ENCODE measurements around the gene ZNF791. TPM values are rescaled to one million over a fixed set of nuclear protein-coding genes. Genes with fewer than 3 reads are reported as not detected.

Gene ZNF791
- polyA plus RNA-seq, 1 donor (not counting 4 experiments of a cell fraction or from before 2014, with no cell fraction given) = 11.5 TPM

DNA sequence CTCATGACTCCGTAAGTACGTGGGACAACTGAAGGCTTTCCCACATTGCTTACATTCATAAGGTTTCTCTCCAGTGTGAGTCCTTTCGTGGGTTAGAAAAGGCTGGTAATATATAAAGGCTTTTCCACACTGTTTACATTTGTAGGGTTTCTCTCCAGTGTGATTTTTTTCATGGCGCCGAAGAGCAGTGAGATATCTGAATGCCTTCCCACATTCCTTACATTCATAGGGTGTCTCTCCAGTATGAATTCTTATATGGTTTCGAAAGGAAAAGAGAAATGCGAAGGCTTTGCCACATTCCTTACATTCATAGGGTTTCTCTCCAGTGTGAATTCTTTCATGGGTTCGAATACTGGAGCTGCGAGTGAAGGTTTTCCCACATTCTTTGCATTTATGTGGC is 29.6 kb upstream of the ZNF791 start:
- TF ChIP-seq, protein P1, sequence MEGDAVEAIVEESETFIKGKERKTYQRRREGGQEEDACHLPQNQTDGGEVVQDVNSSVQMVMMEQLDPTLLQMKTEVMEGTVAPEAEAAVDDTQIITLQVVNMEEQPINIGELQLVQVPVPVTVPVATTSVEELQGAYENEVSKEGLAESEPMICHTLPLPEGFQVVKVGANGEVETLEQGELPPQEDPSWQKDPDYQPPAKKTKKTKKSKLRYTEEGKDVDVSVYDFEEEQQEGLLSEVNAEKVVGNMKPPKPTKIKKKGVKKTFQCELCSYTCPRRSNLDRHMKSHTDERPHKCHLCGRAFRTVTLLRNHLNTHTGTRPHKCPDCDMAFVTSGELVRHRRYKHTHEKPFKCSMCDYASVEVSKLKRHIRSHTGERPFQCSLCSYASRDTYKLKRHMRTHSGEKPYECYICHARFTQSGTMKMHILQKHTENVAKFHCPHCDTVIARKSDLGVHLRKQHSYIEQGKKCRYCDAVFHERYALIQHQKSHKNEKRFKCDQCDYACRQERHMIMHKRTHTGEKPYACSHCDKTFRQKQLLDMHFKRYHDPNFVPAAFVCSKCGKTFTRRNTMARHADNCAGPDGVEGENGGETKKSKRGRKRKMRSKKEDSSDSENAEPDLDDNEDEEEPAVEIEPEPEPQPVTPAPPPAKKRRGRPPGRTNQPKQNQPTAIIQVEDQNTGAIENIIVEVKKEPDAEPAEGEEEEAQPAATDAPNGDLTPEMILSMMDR (optimal IDR thresholded peaks at IDR 0.05 in 1 of 3, IDR thresholded peaks at IDR 0.05 in 1 of 3, conservative IDR thresholded peaks at IDR 0.05 in 1 of 3; ENCODE audit: extremely low read depth in 1 of 3, insufficient read depth in 2 of 3, low read length in 3 of 3) = no peak
- TF ChIP-seq EZH2 (IDR thresholded peaks at IDR 0.05; ENCODE audit: low read length) = no peak
- H2AFZ ChIP-seq (ENCODE audit: control insufficient read depth, low read length) = no peak overlapping the region
- no peaks in the 10 kb centered on the region for H3K27me3 ChIP-seq (ENCODE audit: control insufficient read depth, extremely low read depth, insufficient read depth, low read length)
- no peaks in the 10 kb centered on the region for H3K9me1 ChIP-seq (ENCODE audit: control insufficient read depth, extremely low read depth, insufficient read depth, low read length)
- H3K27ac ChIP-seq (ENCODE audit: control insufficient read depth, insufficient read depth, low read length) = no peak overlapping the region
- dilution Hi-C loops (cut with MboI; ENCODE audit: extremely low pct_ligation_motif_present, low sequenced_read_pairs) = no loop called here
- no peak overlapping the region for H3K4me3 ChIP-seq (ENCODE audit: control insufficient read depth in 2 of 3, extremely low read depth in 1 of 3, insufficient read depth in 2 of 3, low read depth in 1 of 3, low read length in 3 of 3)
- DNase-seq (ENCODE audit: low read depth, low spot score) = no peak
- no peak for FAIRE-seq
- no peaks in the 10 kb centered on the region for H4K20me1 ChIP-seq (ENCODE audit: control insufficient read depth, extremely low read depth, insufficient read depth, low read length)
- peaks cover 10% of the 10 kb centered on the region for H3K9me3 ChIP-seq (ENCODE audit: control insufficient read depth, low read depth, low read length)
- H3K4me2 ChIP-seq (ENCODE audit: control insufficient read depth, extremely low read depth, insufficient read depth, low read depth, low read length) = no peak overlapping the region
- no peak overlapping the region for H3K9ac ChIP-seq (ENCODE audit: control insufficient read depth, extremely low read depth, insufficient read depth, low read length)
- no peaks in the 10 kb centered on the region for H3K79me2 ChIP-seq (ENCODE audit: control insufficient read depth, insufficient read depth, low read length)
- no peaks in the 10 kb centered on the region for H3K4me1 ChIP-seq (ENCODE audit: control insufficient read depth, extremely low read depth, insufficient read depth, low read length)
- H3K36me3 ChIP-seq (ENCODE audit: control insufficient read depth in 2 of 2, extremely low read depth in 1 of 2, insufficient read depth in 2 of 2, low read length in 2 of 2) = peaks cover 3 to 13% of the 10 kb centered on the region in 2 experiments

DNA sequence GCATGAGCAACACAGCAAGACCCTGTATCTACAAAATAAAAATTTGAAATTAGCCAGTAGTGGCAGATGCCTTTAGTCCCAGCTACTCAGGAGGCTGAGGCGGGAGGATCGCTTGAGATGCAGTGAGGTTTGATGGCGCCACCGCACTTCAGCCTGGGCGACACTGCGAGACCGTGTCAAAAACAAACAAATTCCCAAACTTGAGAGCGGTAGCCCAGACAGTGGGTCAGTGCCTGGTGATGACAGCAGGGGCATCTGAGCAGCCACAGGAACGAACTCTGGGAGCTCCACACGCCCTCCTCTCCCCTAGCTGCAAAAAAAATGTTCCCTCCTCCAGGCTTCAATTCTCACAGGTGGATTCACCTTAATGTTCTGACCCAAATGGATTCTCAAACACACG is 14.2 kb upstream of the ZNF791 start:
- Histone ChIP-seq H3K9me3 (ENCODE audit: control insufficient read depth, low read depth, low read length) (no peaks in the 10 kb centered on the region), H3K4me2 (ENCODE audit: control insufficient read depth, extremely low read depth, insufficient read depth, low read depth, low read length) (no peak overlapping the region), H3K9ac (ENCODE audit: control insufficient read depth, extremely low read depth, insufficient read depth, low read length) (no peak overlapping the region), H3K4me3 (ENCODE audit: control insufficient read depth in 2 of 3, extremely low read depth in 1 of 3, insufficient read depth in 2 of 3, low read depth in 1 of 3, low read length in 3 of 3) (no peak overlapping the region), H3K79me2 (ENCODE audit: control insufficient read depth, insufficient read depth, low read length) (no peaks in the 10 kb centered on the region), H3K27ac (ENCODE audit: control insufficient read depth, insufficient read depth, low read length) (no peak overlapping the region), H2AFZ (ENCODE audit: control insufficient read depth, low read length) (no peak overlapping the region), H3K36me3 (ENCODE audit: control insufficient read depth in 2 of 2, extremely low read depth in 1 of 2, insufficient read depth in 2 of 2, low read length in 2 of 2) (peaks cover 3% of the 10 kb centered on the region in 2 experiments), H4K20me1 (ENCODE audit: control insufficient read depth, extremely low read depth, insufficient read depth, low read length) (no peaks in the 10 kb centered on the region), H3K27me3 (ENCODE audit: control insufficient read depth, extremely low read depth, insufficient read depth, low read length) (no peaks in the 10 kb centered on the region), H3K9me1 (ENCODE audit: control insufficient read depth, extremely low read depth, insufficient read depth, low read length) (no peaks in the 10 kb centered on the region), H3K4me1 (ENCODE audit: control insufficient read depth, extremely low read depth, insufficient read depth, low read length) (no peaks in the 10 kb centered on the region)
- TF ChIP-seq, protein P1 (optimal IDR thresholded peaks at IDR 0.05 in 1 of 3, IDR thresholded peaks at IDR 0.05 in 1 of 3, conservative IDR thresholded peaks at IDR 0.05 in 1 of 3; ENCODE audit: extremely low read depth in 1 of 3, insufficient read depth in 2 of 3, low read length in 3 of 3) = no peak
- no peak for TF ChIP-seq EZH2 (IDR thresholded peaks at IDR 0.05; ENCODE audit: low read length)
- no peak for DNase-seq (ENCODE audit: low read depth, low spot score)
- FAIRE-seq = no peak
- dilution Hi-C loops (cut with MboI; ENCODE audit: extremely low pct_ligation_motif_present, low sequenced_read_pairs) = no loop called here
